GM23248 (cell line): ENCODE data around the gene BCL2L12. TPM values are rescaled to one million over a fixed set of nuclear protein-coding genes. Genes with fewer than 3 reads are reported as not detected.

Experiments used
- DNase-seq: peaks from one replicate; pipeline ENCODE4 v3.0.0-alpha.2; 2015
- H2AFZ ChIP-seq: fragments of 200-600 bp; sonication (generic); 2 replicates; pipeline ENCODE4 v1.6.1; 2016; ENCODE audit warnings: antibody characterized with exemption
- H3F3A ChIP-seq: fragments of 200-600 bp; sonication (generic); 2 replicates; pipeline ENCODE4 v1.6.1; 2016; ENCODE audit warnings: mild to moderate bottlenecking, antibody characterized with exemption, mixed run types; ENCODE audit not compliant: insufficient read depth
- H3K27ac ChIP-seq: fragments of 200-600 bp; sonication (generic); 2 replicates; pipeline ENCODE4 v1.5.1; 2016; ENCODE audit warnings: mild to moderate bottlenecking
- H3K27me3 ChIP-seq: fragments of 200-600 bp; sonication (generic); replicated peaks from 2 replicates; pipeline ENCODE4 v1.6.1; 2016; ENCODE audit warnings: mild to moderate bottlenecking; ENCODE audit not compliant: insufficient read depth
- H3K36me3 ChIP-seq: fragments of 200-600 bp; sonication (generic); 2 replicates; pipeline ENCODE4 v1.6.1; 2016; ENCODE audit warnings: low read depth, mild to moderate bottlenecking
- H3K4me1 ChIP-seq: fragments of 200-600 bp; sonication (generic); 2 replicates; pipeline ENCODE4 v1.6.1; 2016; ENCODE audit warnings: mild to moderate bottlenecking; ENCODE audit not compliant: insufficient read depth
- H3K4me2 ChIP-seq: fragments of 200-600 bp; sonication (generic); one replicate; pipeline ENCODE4 v1.6.1; 2016; ENCODE audit warnings: mild to moderate bottlenecking; ENCODE audit not compliant: unreplicated experiment
- H3K4me3 ChIP-seq: fragments of 200-600 bp; sonication (generic); 2 replicates; pipeline ENCODE4 v1.5.1; 2016; ENCODE audit warnings: mild to moderate bottlenecking
- H3K79me2 ChIP-seq: fragments of 200-600 bp; sonication (generic); 2 replicates; pipeline ENCODE4 v1.6.1; 2016; ENCODE audit warnings: mild to moderate bottlenecking; ENCODE audit not compliant: insufficient read depth
- H3K9ac ChIP-seq: fragments of 200-600 bp; sonication (generic); 2 replicates; pipeline ENCODE4 v1.6.1; 2016; ENCODE audit warnings: mild to moderate bottlenecking
- H3K9me2 ChIP-seq: fragments of 200-600 bp; sonication (generic); 2 replicates; pipeline ENCODE4 v1.6.1; 2016; ENCODE audit warnings: mixed run types, mild to moderate bottlenecking, moderate library complexity; ENCODE audit not compliant: insufficient read depth
- H3K9me3 ChIP-seq: fragments of 200-600 bp; sonication (generic); one replicate; pipeline ENCODE4 v1.6.1; 2017; ENCODE audit warnings: low read depth
- H4K20me1 ChIP-seq: fragments of 200-600 bp; sonication (generic); 2 replicates; pipeline ENCODE4 v1.6.0; 2016; ENCODE audit not compliant: insufficient read depth
- EZH2 ChIP-seq: fragments of 200-600 bp; sonication (generic); IDR thresholded peaks from 2 replicates; pipeline ENCODE4 v1.6.1; 2018; ENCODE audit warnings: antibody characterized with exemption, mild to moderate bottlenecking; ENCODE audit not compliant: insufficient read depth, poor library complexity, severe bottlenecking
- EZH2phosphoT487 ChIP-seq: fragments of 200-600 bp; sonication (generic); IDR thresholded peaks from 2 replicates; pipeline ENCODE4 v1.6.1; 2018; ENCODE audit warnings: antibody characterized with exemption, moderate library complexity, mild to moderate bottlenecking, low read depth; ENCODE audit not compliant: insufficient read depth
- WGBS, 2 experiments: methylation state at CpG; one replicate each; pipeline ENCODE4 v1.1.6; 2015 to 2017; ENCODE audit warnings: low lambda C conversion rate in 2 of 2, low coverage in 1 of 2; ENCODE audit errors: missing lambda C conversion rate in 2 of 2; 5-methylcytosine and 5-hydroxymethylcytosine counted together
- in situ Hi-C: fragments of 300-500 bp; cut with MboI; formaldehyde crosslinking; loops from 2 replicates; pipeline ENCODE4 v1.15.0; 2020
- polyA plus RNA-seq: library from polyadenylated mRNA; unstranded; fragments of >200 nt; fragmentation: Nextera tagmentation; extraction: Ambion mirVana; gene quantifications from 2 replicates; pipeline ENCODE4 v1.2.1, GENCODE V29; 2016
- total RNA-seq: library from RNA; depleted of rRNA; stranded (reverse); fragments of >200 nt; shearing (Covaris generic); gene quantifications from 2 replicates; pipeline ENCODE4 v1.2.3, GENCODE V29; 2014

BCL2L12 gene
- total and polyA plus RNA-seq, 2 experiments from 2014 or later: 9.5 to 16.6 TPM

GRCh38 chr19:49686503-49687088 is 20.9 kb downstream of the BCL2L12 start:
- DNase-seq: no peak
- Histone ChIP-seq H3K27ac (no peak overlapping the region), H3K9me2 (no peaks in the 10 kb centered on the region), H2AFZ (no peak overlapping the region), H3K27me3 (no peaks in the 10 kb centered on the region), H3K79me2 (peaks cover 22% of the 10 kb centered on the region), H3K9ac (no peak overlapping the region), H3K4me1 (0 out of 2 replicates have a peak, but pooled peaks cover 5% of the 10 kb centered on the region), H3K9me3 (no peaks in the 10 kb centered on the region), H4K20me1 (no peaks in the 10 kb centered on the region), H3F3A (0 out of 2 replicates have a peak, but pooled peaks cover 5% of the 10 kb centered on the region), H3K36me3 (peaks cover 8% of the 10 kb centered on the region; the same call in 1 of the 2 replicates), H3K4me3 (no peak overlapping the region), H3K4me2 (no peak overlapping the region)
- in situ Hi-C loops: no loop called here
- WGBS, 2 experiments: 63 to 92% methylated on average over 1 to 26 of the region's 27 CpGs
- no peak for TF ChIP-seq EZH2phosphoT487
- TF ChIP-seq EZH2: no peak

GRCh38 chr19:49687150-49687549 is 21.4 kb downstream of the BCL2L12 start:
- Histone ChIP-seq H4K20me1 (no peaks in the 10 kb centered on the region), H3K4me3 (no peak overlapping the region), H3K9me2 (no peaks in the 10 kb centered on the region), H3K27me3 (no peaks in the 10 kb centered on the region), H3K4me1 (0 out of 2 replicates have a peak, but pooled peaks cover 5% of the 10 kb centered on the region), H3K4me2 (no peak overlapping the region), H3K9ac (no peak overlapping the region), H3K27ac (no peak overlapping the region), H3K9me3 (no peaks in the 10 kb centered on the region), H3K36me3 (peaks cover 8% of the 10 kb centered on the region; the same call in 1 of the 2 replicates), H2AFZ (no peak overlapping the region), H3K79me2 (peaks cover 16% of the 10 kb centered on the region; the same call in 1 of the 2 replicates), H3F3A (0 out of 2 replicates have a peak, but pooled peaks cover 5% of the 10 kb centered on the region)
- 82 to 95% methylated on average over 5 to 12 of the region's 12 CpGs for WGBS, 2 experiments
- DNase-seq: no peak
- in situ Hi-C loops: no loop called here
- no peak for TF ChIP-seq EZH2phosphoT487
- TF ChIP-seq EZH2: no peak

- no peak overlapping the region for H3K27ac ChIP-seq
- in situ Hi-C loops: no loop called here
- H3K9ac ChIP-seq: no peak overlapping the region
- H2AFZ ChIP-seq: no peak overlapping the region
- no peaks in the 10 kb centered on the region for H3K9me3 ChIP-seq
- H3K4me2 ChIP-seq: no peak overlapping the region
- 0 out of 2 replicates have a peak, but pooled peaks cover 5% of the 10 kb centered on the region for H3F3A ChIP-seq
- 0 out of 2 replicates have a peak, but pooled peaks cover 4% of the 10 kb centered on the region for H3K4me1 ChIP-seq
- no peak for TF ChIP-seq EZH2phosphoT487
- no peak for TF ChIP-seq EZH2
- WGBS, 2 experiments: 86 to 89% methylated on average over 22 to 26 of the region's 26 CpGs
- peaks cover 10% of the 10 kb centered on the region; the same call in 1 of the 2 replicates for H3K79me2 ChIP-seq
- H3K27me3 ChIP-seq: no peaks in the 10 kb centered on the region
- no peaks in the 10 kb centered on the region for H3K9me2 ChIP-seq
- H4K20me1 ChIP-seq: no peaks in the 10 kb centered on the region
- no peak for DNase-seq
- no peak overlapping the region for H3K4me3 ChIP-seq
- H3K36me3 ChIP-seq: peaks cover 8% of the 10 kb centered on the region; the same call in 1 of the 2 replicates
Observed at GRCh38 chr19:49687566-49688316, 22.0 kb downstream of the BCL2L12 start.

- H3K27ac ChIP-seq: no peak overlapping the region
- in situ Hi-C loops: no loop called here
- no peak overlapping the region for H2AFZ ChIP-seq
- no peaks in the 10 kb centered on the region for H3K9me2 ChIP-seq
- no peaks in the 10 kb centered on the region for H3K27me3 ChIP-seq
- no peaks in the 10 kb centered on the region for H3K9me3 ChIP-seq
- DNase-seq: no peak
- peaks cover 4% of the 10 kb centered on the region; the same call in 1 of the 2 replicates for H3K36me3 ChIP-seq
- TF ChIP-seq EZH2 (no peak), EZH2phosphoT487 (no peak)
- no peaks in the 10 kb centered on the region for H4K20me1 ChIP-seq
- WGBS, 2 experiments: 85 to 86% methylated on average over 12 of the region's 12 CpGs
- no peak overlapping the region for H3K9ac ChIP-seq
- 0 out of 2 replicates have a peak, but pooled peaks cover 5% of the 10 kb centered on the region for H3F3A ChIP-seq
- H3K79me2 ChIP-seq: peaks cover 6% of the 10 kb centered on the region; the same call in 1 of the 2 replicates
- no peak overlapping the region for H3K4me3 ChIP-seq
- H3K4me1 ChIP-seq: 0 out of 2 replicates have a peak, but pooled peaks cover 4% of the 10 kb centered on the region
- no peak overlapping the region for H3K4me2 ChIP-seq
Observed at GRCh38 chr19:49688531-49689132, 22.9 kb downstream of the BCL2L12 start.
